ENCODE data around the gene PCGF2.

The PCGF2 gene

DNA sequence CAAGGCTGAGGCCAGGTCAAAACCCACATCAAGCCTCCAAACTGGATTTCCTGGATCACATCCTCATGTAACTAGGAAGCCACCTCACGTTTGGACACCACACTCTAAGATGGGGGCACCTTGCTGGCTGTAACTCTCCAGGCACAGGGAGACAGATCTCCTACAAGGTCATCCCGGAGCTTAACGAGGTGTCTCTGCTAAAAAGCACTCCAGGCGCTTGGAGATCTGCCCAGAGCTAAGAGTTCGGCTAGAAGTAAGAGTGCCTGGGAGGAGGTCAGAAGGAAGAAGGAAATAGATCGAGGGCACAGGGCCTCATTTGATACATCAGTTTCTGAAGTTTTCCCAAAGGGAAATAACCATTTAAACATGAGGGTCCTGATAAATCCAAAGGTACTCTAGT, 20.3 kb upstream of the PCGF2 start:
- TF ChIP-seq, protein P1, sequence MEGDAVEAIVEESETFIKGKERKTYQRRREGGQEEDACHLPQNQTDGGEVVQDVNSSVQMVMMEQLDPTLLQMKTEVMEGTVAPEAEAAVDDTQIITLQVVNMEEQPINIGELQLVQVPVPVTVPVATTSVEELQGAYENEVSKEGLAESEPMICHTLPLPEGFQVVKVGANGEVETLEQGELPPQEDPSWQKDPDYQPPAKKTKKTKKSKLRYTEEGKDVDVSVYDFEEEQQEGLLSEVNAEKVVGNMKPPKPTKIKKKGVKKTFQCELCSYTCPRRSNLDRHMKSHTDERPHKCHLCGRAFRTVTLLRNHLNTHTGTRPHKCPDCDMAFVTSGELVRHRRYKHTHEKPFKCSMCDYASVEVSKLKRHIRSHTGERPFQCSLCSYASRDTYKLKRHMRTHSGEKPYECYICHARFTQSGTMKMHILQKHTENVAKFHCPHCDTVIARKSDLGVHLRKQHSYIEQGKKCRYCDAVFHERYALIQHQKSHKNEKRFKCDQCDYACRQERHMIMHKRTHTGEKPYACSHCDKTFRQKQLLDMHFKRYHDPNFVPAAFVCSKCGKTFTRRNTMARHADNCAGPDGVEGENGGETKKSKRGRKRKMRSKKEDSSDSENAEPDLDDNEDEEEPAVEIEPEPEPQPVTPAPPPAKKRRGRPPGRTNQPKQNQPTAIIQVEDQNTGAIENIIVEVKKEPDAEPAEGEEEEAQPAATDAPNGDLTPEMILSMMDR (IDR thresholded peaks at IDR 0.05; ENCODE audit: insufficient read depth, missing control alignments), result no peak
- no peak for FAIRE-seq
- DNase-seq (ENCODE audit: insufficient read length, low spot score), result no peak

DNA sequence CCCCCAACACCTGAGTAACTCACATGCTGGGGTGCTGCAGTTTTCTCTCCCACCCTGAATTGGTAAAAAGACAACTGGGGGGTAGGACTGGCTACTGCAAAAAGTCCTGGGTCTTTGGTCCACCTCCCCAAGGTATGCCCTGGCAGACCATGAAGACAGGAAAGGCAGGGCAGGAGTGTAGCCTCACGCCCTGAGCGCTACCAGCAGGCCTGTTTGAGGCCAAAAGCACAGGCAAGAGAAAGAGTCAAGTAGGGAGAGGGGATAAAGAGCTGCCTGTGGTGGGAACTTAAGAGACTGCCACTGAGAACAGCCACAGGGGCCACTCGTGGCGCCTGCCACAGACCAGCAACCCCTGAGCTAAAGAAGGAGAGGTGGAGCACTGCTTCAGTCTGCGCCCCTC, 18.2 kb upstream of the PCGF2 start:
- FAIRE-seq (no peak), DNase-seq (ENCODE audit: insufficient read length, low spot score) (no peak)
- TF ChIP-seq, protein P1 (IDR thresholded peaks at IDR 0.05; ENCODE audit: insufficient read depth, missing control alignments), result no peak

DNA sequence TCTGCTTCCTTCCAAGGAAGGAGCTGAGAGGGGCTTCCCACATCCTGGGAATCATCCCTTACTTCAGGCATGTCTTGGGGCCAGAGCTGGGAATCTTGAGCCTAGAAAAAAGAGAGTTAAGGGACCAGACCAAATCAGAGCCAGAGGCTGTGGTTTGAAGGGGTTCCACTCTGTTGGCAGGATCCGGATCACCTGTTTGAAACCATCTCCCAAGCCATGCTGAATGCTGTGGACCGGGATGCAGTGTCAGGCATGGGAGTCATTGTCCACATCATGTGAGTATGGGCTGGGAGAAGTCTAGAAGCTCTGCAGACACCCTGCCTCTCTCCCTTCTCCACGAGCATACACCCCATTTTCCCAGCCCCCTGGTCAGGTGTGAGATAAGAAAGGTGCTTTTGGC, 14.1 kb upstream of the PCGF2 start:
- FAIRE-seq (no peak), DNase-seq (ENCODE audit: insufficient read length, low spot score) (no peak)
- TF ChIP-seq, protein P1 (IDR thresholded peaks at IDR 0.05; ENCODE audit: insufficient read depth, missing control alignments), result no peak

DNA sequence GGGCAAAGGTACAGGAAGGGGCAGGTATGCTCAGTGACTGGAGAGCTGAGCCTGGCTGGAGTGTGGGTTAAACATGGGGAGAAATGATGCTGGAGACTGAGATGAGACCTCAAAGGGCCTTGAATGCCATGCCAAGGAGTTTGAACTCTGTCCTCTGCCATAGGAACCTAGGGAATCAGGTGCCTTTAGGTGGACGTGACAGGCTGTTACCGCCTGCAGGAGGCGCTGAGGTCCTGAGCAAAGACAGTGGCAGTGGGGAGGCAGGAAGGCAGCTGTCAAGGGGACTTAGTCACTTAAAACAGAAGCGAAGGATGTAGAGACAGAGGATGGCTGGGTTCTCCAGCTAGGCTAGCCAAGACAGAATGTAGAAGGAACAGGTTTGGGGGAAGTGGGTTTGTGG, 13.5 kb upstream of the PCGF2 start:
- DNase-seq (ENCODE audit: insufficient read length, low spot score) (no peak), FAIRE-seq (no peak)
- TF ChIP-seq, protein P1 (IDR thresholded peaks at IDR 0.05; ENCODE audit: insufficient read depth, missing control alignments), result peak; percentile 44

DNA sequence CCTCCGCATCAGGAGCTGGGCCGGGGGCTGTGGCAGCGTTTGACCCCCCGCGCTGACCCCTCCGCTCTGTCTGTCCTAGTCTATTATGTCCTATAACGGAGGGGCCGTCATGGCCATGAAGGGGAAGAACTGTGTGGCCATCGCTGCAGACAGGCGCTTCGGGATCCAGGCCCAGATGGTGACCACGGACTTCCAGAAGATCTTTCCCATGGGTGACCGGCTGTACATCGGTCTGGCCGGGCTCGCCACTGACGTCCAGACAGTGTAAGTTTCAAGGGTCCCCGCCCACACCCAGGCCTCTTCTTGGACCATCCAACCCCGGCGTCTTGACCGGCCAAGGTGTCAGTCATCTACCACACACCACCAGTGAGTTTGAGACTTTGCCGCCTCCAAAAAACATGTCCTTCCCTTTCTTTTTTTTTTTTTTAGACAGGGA, 5.0 kb upstream of the PCGF2 start:
- DNase-seq (ENCODE audit: insufficient read length, low spot score), result no peak
- TF ChIP-seq, protein P1 (IDR thresholded peaks at IDR 0.05; ENCODE audit: insufficient read depth, missing control alignments), result no peak
- FAIRE-seq, result no peak

DNA sequence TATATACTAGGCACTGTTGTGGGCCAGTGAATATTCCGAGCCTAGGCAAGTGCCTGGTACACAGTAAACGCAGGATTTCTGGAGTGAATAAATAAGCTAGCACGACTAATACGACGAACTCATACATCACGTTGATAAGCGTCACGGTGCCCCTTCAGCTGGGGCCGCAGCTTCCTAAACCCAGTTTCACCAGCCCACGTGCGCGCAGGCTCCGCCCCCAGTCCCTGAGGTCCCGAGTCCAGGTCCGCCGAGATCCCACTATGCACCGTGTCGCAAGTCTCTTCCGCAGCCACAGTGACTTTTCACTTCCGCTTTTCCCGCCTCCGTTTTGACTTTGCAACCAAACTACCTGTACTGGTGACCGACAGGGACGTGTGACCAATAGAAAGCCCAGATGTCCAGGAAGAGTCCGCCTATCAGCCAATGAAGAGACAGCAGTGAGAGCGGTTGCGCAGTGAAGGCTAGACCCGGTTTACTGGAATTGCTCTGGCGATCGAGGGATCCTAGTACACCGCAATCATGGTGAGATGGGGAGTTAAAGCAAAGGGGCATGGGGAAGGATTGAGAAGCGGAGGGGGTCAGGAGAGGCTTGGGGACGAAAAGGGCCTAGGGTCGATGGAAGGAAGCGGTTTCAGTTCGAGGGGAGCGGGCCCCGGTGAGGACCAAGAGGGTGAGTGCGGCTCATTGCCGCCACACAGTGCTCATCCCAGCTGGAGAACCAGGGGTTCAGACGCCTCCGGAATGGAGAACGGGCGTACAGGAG, 4.4 kb upstream of the PCGF2 start, which contains the start of gene PSMB3:
Gene PSMB3 (plus strand): TSS at position 434 of the 763 bp plus-strand sequence. CDS start 86 bp downstream, at position 520.
- FAIRE-seq, result no peak
- TF ChIP-seq, protein P1 (IDR thresholded peaks at IDR 0.05; ENCODE audit: insufficient read depth, missing control alignments), result no peak
- DNase-seq (ENCODE audit: insufficient read length, low spot score), result peak; percentile 92

DNA sequence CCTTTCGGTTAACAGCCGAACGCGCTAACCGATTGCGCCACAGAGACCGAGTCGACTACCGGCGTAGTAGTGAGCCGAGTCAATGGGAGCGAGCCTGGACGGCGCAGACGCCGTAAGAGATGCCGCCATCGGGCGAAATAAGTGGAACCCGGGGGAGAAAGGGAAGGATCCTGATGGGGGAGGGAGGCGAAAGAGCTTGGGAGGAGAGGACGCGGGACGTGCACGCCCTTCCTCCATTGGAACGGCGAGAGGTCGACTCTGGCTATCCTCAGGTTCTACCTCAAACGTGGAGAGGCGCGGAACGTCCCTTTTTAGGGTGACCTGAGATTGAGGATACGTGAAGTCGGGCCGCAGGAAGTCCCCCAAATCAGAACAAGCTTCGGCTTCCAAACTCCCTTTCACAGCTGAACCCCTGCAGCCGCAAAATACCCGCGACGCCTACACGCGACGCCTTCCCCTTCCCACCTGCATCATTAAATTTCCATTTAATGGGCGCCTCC, 3.7 kb upstream of the PCGF2 start:
- TF ChIP-seq, protein P1 (IDR thresholded peaks at IDR 0.05; ENCODE audit: insufficient read depth, missing control alignments), result no peak
- FAIRE-seq, result no peak

More for the DNA sequence above, 3.7 kb upstream of the PCGF2 start:
- DNase-seq (ENCODE audit: insufficient read length, low spot score), result no peak

Measured in D721Med (cell line).